ENCODE measurements around the gene DAZ4.
"Not testable (repeated sequence)": the region's sequence is repeated elsewhere in the genome, so short reads cannot be mapped to it uniquely, and the experiment has no call there.

DAZ4 gene

GRCh38 chrY:24833619-24834018, at the start of gene DAZ4:
DAZ4 (plus strand) TSS chrY:24833919; CDS start chrY:24834127, 208 bp downstream.
- DNase-seq (ENCODE audit: low read depth in 2 of 2): not testable (repeated sequence)

GRCh38 chrY:24813293-24813692, 20.4 kb upstream of the DAZ4 start, which contains the start of gene DAZ3:
DAZ3 (minus strand) TSS chrY:24813393; CDS start chrY:24813185, 208 bp downstream.
- not testable (repeated sequence) for DNase-seq (ENCODE audit: low read depth in 2 of 2)

DNA sequence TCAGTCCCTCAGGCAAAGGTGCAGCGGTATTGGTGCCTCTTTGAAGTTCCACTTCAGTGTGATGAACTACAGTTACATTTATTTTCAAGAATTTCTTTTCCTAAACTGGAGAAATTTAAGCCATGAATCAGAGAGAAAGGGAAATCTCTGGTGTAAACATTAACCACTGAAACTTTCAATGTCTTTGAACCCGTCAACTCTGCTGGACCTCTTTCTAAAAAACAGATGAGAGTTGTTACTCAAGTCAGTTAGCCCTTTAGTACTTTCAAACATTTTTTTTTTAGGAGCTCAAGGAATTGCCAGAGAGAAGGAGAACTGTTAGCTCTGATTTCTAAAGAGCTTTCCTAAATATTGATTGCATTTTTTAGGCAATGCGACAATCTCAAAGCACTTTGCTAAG, 11.9 kb upstream of the DAZ4 start:
- not testable (repeated sequence) for DNase-seq (ENCODE audit: low read depth in 2 of 2)

DNA sequence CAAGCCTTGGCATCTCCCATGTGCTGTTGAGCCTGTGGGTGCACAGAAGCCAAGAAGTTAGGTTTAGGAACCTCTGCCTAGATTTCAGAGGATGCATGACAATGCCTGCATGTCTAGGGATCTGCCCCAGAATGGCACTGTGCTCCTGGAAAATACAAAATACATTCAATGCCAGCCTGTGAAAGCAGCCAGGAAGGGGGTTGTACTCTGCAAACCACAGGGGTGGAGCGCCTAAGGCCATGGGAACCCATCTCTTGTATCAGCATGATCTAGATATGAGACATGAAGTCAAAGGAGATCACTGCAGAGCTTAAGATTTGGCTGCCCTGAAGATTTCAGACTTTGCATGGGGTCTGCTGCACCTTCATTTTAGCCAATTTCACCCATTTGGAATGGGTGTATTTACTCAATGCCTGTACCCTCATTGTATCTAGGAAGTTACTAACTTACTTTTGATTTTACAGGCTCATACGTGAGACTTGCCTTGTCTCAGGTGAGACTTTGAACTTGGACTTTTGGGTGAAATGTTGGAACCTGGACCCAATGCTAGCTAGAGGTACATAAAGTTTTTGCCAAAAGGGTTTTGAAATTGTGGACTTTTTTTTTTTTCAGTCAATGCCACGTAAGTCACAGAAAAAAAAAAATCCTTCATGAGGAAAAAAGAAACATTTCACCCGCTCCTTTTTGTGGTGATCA, 9.4 kb upstream of the DAZ4 start:
- not testable (repeated sequence) for DNase-seq (ENCODE audit: low read depth in 2 of 2)

DNA sequence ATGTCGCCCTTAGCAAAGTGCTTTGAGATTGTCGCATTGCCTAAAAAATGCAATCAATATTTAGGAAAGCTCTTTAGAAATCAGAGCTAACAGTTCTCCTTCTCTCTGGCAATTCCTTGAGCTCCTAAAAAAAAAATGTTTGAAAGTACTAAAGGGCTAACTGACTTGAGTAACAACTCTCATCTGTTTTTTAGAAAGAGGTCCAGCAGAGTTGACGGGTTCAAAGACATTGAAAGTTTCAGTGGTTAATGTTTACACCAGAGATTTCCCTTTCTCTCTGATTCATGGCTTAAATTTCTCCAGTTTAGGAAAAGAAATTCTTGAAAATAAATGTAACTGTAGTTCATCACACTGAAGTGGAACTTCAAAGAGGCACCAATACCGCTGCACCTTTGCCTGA, 8.7 kb upstream of the DAZ4 start:
- DNase-seq (ENCODE audit: low read depth in 2 of 2): not testable (repeated sequence)

Measured in stimulated activated CD8-positive, alpha-beta memory T cell treated with anti-CD3 and anti-CD28 coated beads, Interleukin-7, amount 100 ng/mL, for 4 hours (primary cell).